ENCODE data around the gene RHBDL2.

GRCh38 chr1:38958967-38959366 lies 17.3 kb upstream of the RHBDL2 start:
- TF ChIP-seq REST (IDR thresholded peaks at IDR 0.05; ENCODE audit: insufficient read depth in 1 of 2, low read depth in 2 of 2, low read length in 1 of 2) (no peak), POLR2AphosphoS5 (IDR thresholded peaks at IDR 0.05; ENCODE audit: low read depth, low read length) (no peak)
- TF ChIP-seq, protein P1, sequence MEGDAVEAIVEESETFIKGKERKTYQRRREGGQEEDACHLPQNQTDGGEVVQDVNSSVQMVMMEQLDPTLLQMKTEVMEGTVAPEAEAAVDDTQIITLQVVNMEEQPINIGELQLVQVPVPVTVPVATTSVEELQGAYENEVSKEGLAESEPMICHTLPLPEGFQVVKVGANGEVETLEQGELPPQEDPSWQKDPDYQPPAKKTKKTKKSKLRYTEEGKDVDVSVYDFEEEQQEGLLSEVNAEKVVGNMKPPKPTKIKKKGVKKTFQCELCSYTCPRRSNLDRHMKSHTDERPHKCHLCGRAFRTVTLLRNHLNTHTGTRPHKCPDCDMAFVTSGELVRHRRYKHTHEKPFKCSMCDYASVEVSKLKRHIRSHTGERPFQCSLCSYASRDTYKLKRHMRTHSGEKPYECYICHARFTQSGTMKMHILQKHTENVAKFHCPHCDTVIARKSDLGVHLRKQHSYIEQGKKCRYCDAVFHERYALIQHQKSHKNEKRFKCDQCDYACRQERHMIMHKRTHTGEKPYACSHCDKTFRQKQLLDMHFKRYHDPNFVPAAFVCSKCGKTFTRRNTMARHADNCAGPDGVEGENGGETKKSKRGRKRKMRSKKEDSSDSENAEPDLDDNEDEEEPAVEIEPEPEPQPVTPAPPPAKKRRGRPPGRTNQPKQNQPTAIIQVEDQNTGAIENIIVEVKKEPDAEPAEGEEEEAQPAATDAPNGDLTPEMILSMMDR (IDR thresholded peaks at IDR 0.05) = no peak
